Measurements from ENCODE around the gene HECW1.

HECW1 gene

GRCh38 chr7:43456200-43456599, 343.8 kb downstream of the HECW1 start:
- DNase-seq (ENCODE audit: low spot score), result peak; percentile 37
- peak; percentile 2 for TF ChIP-seq CTCF (IDR thresholded peaks at IDR 0.05; ENCODE audit: extremely low read depth, missing control alignments)

GRCh38 chr7:43458330-43459018, 346.0 kb downstream of the HECW1 start:
- TF ChIP-seq CTCF (IDR thresholded peaks at IDR 0.05; ENCODE audit: extremely low read depth, missing control alignments), result no peak

GRCh38 chr7:43459019-43459337, 346.5 kb downstream of the HECW1 start:
- no peak for TF ChIP-seq CTCF (IDR thresholded peaks at IDR 0.05; ENCODE audit: extremely low read depth, missing control alignments)
- DNase-seq (ENCODE audit: low spot score), result no peak

More at GRCh38 chr7:43458330-43459018, 346.0 kb downstream of the HECW1 start:
- no peak for DNase-seq (ENCODE audit: low spot score)

- DNase-seq (ENCODE audit: low spot score), result no peak
- TF ChIP-seq CTCF (IDR thresholded peaks at IDR 0.05; ENCODE audit: extremely low read depth, missing control alignments), result no peak
These were observed 348.4 kb downstream of the HECW1 start for GRCh38 chr7:43460733-43461348.

- DNase-seq (ENCODE audit: low spot score), result no peak
- no peak for TF ChIP-seq CTCF (IDR thresholded peaks at IDR 0.05; ENCODE audit: extremely low read depth, missing control alignments)
These were observed 349.0 kb downstream of the HECW1 start for GRCh38 chr7:43461349-43462024.

- TF ChIP-seq CTCF (IDR thresholded peaks at IDR 0.05; ENCODE audit: extremely low read depth, missing control alignments), result no peak
- DNase-seq (ENCODE audit: low spot score), result no peak
These were observed 350.4 kb downstream of the HECW1 start for GRCh38 chr7:43462836-43463235.

GRCh38 chr7:43463401-43463980, 351.0 kb downstream of the HECW1 start:
- no peak for TF ChIP-seq CTCF (IDR thresholded peaks at IDR 0.05; ENCODE audit: extremely low read depth, missing control alignments)
- no peak for DNase-seq (ENCODE audit: low spot score)

Measured in GM20000 (cell line).